H1 (cell line): ENCODE measurements around the gene KDM5A. TPM values are rescaled to one million over a fixed set of nuclear protein-coding genes. Genes with fewer than 3 reads are reported as not detected.

Experiments used
- CHD2 ChIP-seq: IDR thresholded peaks from 2 replicates; pipeline ENCODE4 v1.6.1; 2012; ENCODE audit warnings: low read length, improper control_type of control experiment
- GTF2F1 ChIP-seq: IDR thresholded peaks from 2 replicates; pipeline ENCODE4 v1.6.1; 2012; ENCODE audit warnings: low read depth, low read length, improper control_type of control experiment, borderline replicate concordance
- POLR2AphosphoS5 ChIP-seq: IDR thresholded peaks from 2 replicates; pipeline ENCODE4 v1.6.1; 2011; ENCODE audit warnings: low read depth, low read length
- SIN3A ChIP-seq, 2 experiments: IDR thresholded peaks in 1 of 2; conservative IDR thresholded peaks in 1 of 2; 2 replicates each; pipeline ENCODE4 v1.6.1; 2011 to 2012; ENCODE audit warnings: low read length in 2 of 2, improper control_type of control experiment in 1 of 2, low read depth in 1 of 2, mild to moderate bottlenecking in 1 of 2
- SP4 ChIP-seq: IDR thresholded peaks from 2 replicates; pipeline ENCODE4 v1.6.1; 2012; ENCODE audit warnings: low read length, inconsistent platforms
- SRF ChIP-seq: IDR thresholded peaks from 2 replicates; pipeline ENCODE4 v1.6.1; 2011; ENCODE audit warnings: mild to moderate bottlenecking, low read depth, low read length, moderate library complexity
- TBP ChIP-seq: IDR thresholded peaks from 2 replicates; pipeline ENCODE4 v1.6.1; 2011; ENCODE audit warnings: low read depth, low read length, improper control_type of control experiment
- polyA plus RNA-seq, 7 experiments: library from polyadenylated mRNA; depleted of rRNA in 3 of 7; stranded (reverse) in 5 of 7; unstranded in 2 of 7; fragments of >200 nt in 5 of 7; fragments of 200-250 nt in 2 of 7; gene quantifications; 1 replicate in 5 of 7; 2 replicates in 1 of 7; 4 replicates in 1 of 7; pipeline versions ENCODE4 v1.2.1 to v1.2.3, GENCODE V29; 2011 to 2013; ENCODE audit warnings: missing spikeins in 2 of 7, mixed read lengths in 2 of 7
- total RNA-seq: library from RNA; stranded (reverse); fragmentation: NEBNext Ultra II Directional; extraction: Animal tissue kit (Norgen Biotek cat#: 25700); gene quantifications from 2 replicates; pipeline ENCODE4 v1.2.1, GENCODE V29; 2021

KDM5A gene
- total and polyA plus RNA-seq, 2 of the 8 experiments (the other 6 are each of a cell fraction or from before 2014, with no cell fraction given), result 6.3 to 36.9 TPM

DNA sequence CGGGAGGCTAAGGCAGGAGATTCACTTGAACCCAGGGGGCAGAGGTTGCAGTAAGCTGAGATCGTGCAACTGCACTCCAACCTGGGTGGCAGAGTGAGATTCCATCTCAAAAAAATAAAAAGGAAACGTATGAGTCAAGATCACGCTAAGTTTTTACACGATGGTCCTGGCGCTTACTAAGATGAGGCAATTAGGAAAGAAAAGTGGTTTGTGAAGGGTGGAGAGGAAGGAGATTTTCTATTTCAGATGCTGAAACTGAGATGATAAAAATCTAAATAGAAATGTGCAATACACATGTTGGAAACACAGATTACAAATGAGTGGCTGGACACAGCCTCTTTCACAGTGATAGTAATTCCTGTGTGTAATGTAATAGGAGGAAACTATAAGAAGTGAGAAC, 63.2 kb downstream of the KDM5A start (continued):
- TF ChIP-seq SP4 (no peak), GTF2F1 (no peak), SRF (no peak), SIN3A (conservative IDR thresholded peaks at IDR 0.05 in 1 of 2, IDR thresholded peaks at IDR 0.05 in 1 of 2; ENCODE audit: low read depth in 1 of 2, low read length in 2 of 2) (no peak), CHD2 (no peak), POLR2AphosphoS5 (no peak), TBP (no peak)
- TF ChIP-seq, all 59 proteins: peak for 0
